GM10266 (cell line): ENCODE data around the gene MOSPD2.

Source experiments
- DNase-seq: peaks from one replicate; pipeline ENCODE4 v3.0.0; 2012; ENCODE audit errors: extremely low spot score
- CTCF ChIP-seq: IDR thresholded peaks from 2 replicates; pipeline ENCODE4 v1.5.1; 2012; ENCODE audit warnings: mild to moderate bottlenecking, low read depth; ENCODE audit not compliant: control insufficient read depth, insufficient read depth; ENCODE audit errors: missing control alignments

Gene MOSPD2

GRCh38 chrX:14963447-14964236 is 90.4 kb downstream of the MOSPD2 start:
- DNase-seq, result no peak
- TF ChIP-seq CTCF, result no peak

- DNase-seq, result no peak
- TF ChIP-seq CTCF, result no peak
Measured at GRCh38 chrX:14964500-14964899, 91.3 kb downstream of the MOSPD2 start.
